ENCODE results near the gene SKAP1. TPM values are rescaled to one million over a fixed set of nuclear protein-coding genes. Genes with fewer than 3 reads are reported as not detected.

Gene SKAP1
- total and polyA plus RNA-seq, 2 donors from 2014 or later = 34.8 to 42.6 TPM

GRCh38 chr17:48139944-48140343 is 290.1 kb downstream of the SKAP1 start:
- Histone ChIP-seq H3K27ac (ENCODE audit: low read depth in 2 of 2, low read length in 2 of 2) (no peak overlapping the region), H3K27me3 (ENCODE audit: control insufficient read depth, insufficient read depth, low read length) (no peaks in the 10 kb centered on the region), H3K4me1 (ENCODE audit: control insufficient read depth in 2 of 3, insufficient read depth in 2 of 3, low read depth in 1 of 3, low read length in 3 of 3) (no peaks in the 10 kb centered on the region), H3K36me3 (ENCODE audit: control insufficient read depth in 2 of 3, insufficient read depth in 3 of 3, low read length in 3 of 3) (no peaks in the 10 kb centered on the region), H3K4me3 (ENCODE audit: low read length in 3 of 3) (no peak overlapping the region), H3K9ac (ENCODE audit: low read length in 3 of 3) (no peak overlapping the region), H3K9me3 (ENCODE audit: control insufficient read depth in 2 of 3, insufficient read depth in 1 of 3, low read length in 3 of 3) (no peaks in the 10 kb centered on the region)
- no peak for TF ChIP-seq CTCF (IDR thresholded peaks at IDR 0.05; ENCODE audit: borderline replicate concordance, extremely low read depth, insufficient read depth)
- no peak for FAIRE-seq
- no peak for DNase-seq
- intact Hi-C loops (cut with DNase I) = loop anchor here (10.0 kb wide), 1 partner anchor 115 kb away; no protein-coding TSS in a partner anchor

- no peaks in the 10 kb centered on the region for H3K9me3 ChIP-seq (ENCODE audit: control insufficient read depth in 2 of 3, insufficient read depth in 1 of 3, low read length in 3 of 3)
- no peak overlapping the region for H3K9ac ChIP-seq (ENCODE audit: low read length in 3 of 3)
- no peak for FAIRE-seq
- H3K36me3 ChIP-seq (ENCODE audit: control insufficient read depth in 2 of 3, insufficient read depth in 3 of 3, low read length in 3 of 3) = no peaks in the 10 kb centered on the region
- DNase-seq = no peak
- no peak for TF ChIP-seq CTCF (IDR thresholded peaks at IDR 0.05; ENCODE audit: borderline replicate concordance, extremely low read depth, insufficient read depth)
- intact Hi-C loops (cut with DNase I) = loop anchor here (10.0 kb wide), 1 partner anchor 113 kb away; no protein-coding TSS in a partner anchor
- no peaks in the 10 kb centered on the region for H3K4me1 ChIP-seq (ENCODE audit: control insufficient read depth in 2 of 3, insufficient read depth in 2 of 3, low read depth in 1 of 3, low read length in 3 of 3)
- no peak overlapping the region for H3K4me3 ChIP-seq (ENCODE audit: low read length in 3 of 3)
- H3K27ac ChIP-seq (ENCODE audit: low read depth in 2 of 2, low read length in 2 of 2) = no peak overlapping the region
- H3K27me3 ChIP-seq (ENCODE audit: control insufficient read depth, insufficient read depth, low read length) = no peaks in the 10 kb centered on the region
Measured at GRCh38 chr17:48137656-48138055, 292.4 kb downstream of the SKAP1 start.

- no peak overlapping the region for H3K9ac ChIP-seq (ENCODE audit: low read length in 3 of 3)
- H3K9me3 ChIP-seq (ENCODE audit: control insufficient read depth in 2 of 3, insufficient read depth in 1 of 3, low read length in 3 of 3) = no peaks in the 10 kb centered on the region
- H3K4me3 ChIP-seq (ENCODE audit: low read length in 3 of 3) = no peak overlapping the region
- H3K36me3 ChIP-seq (ENCODE audit: control insufficient read depth in 2 of 3, insufficient read depth in 3 of 3, low read length in 3 of 3) = no peaks in the 10 kb centered on the region
- no peaks in the 10 kb centered on the region for H3K27me3 ChIP-seq (ENCODE audit: control insufficient read depth, insufficient read depth, low read length)
- H3K27ac ChIP-seq (ENCODE audit: low read depth in 2 of 2, low read length in 2 of 2) = no peak overlapping the region
- intact Hi-C loops (cut with DNase I) = loop anchor here (10.0 kb wide), 1 partner anchor 110 kb away; no protein-coding TSS in a partner anchor
- no peak for TF ChIP-seq CTCF (IDR thresholded peaks at IDR 0.05; ENCODE audit: borderline replicate concordance, extremely low read depth, insufficient read depth)
- no peaks in the 10 kb centered on the region for H3K4me1 ChIP-seq (ENCODE audit: control insufficient read depth in 2 of 3, insufficient read depth in 2 of 3, low read depth in 1 of 3, low read length in 3 of 3)
- DNase-seq (no peak), FAIRE-seq (no peak)
Measured at GRCh38 chr17:48134912-48135480, 295.0 kb downstream of the SKAP1 start.

- intact Hi-C loops (cut with DNase I) = loop anchor here (10.0 kb wide), 1 partner anchor 108 kb away; no protein-coding TSS in a partner anchor
- H3K4me1 ChIP-seq (ENCODE audit: control insufficient read depth in 2 of 3, insufficient read depth in 2 of 3, low read depth in 1 of 3, low read length in 3 of 3) = no peaks in the 10 kb centered on the region
- H3K27ac ChIP-seq (ENCODE audit: low read depth in 2 of 2, low read length in 2 of 2) = no peak overlapping the region
- H3K9ac ChIP-seq (ENCODE audit: low read length in 3 of 3) = no peak overlapping the region
- H3K4me3 ChIP-seq (ENCODE audit: low read length in 3 of 3) = no peak overlapping the region
- FAIRE-seq (no peak), DNase-seq (no peak)
- no peaks in the 10 kb centered on the region for H3K9me3 ChIP-seq (ENCODE audit: control insufficient read depth in 2 of 3, insufficient read depth in 1 of 3, low read length in 3 of 3)
- no peaks in the 10 kb centered on the region for H3K36me3 ChIP-seq (ENCODE audit: control insufficient read depth in 2 of 3, insufficient read depth in 3 of 3, low read length in 3 of 3)
- no peak for TF ChIP-seq CTCF (IDR thresholded peaks at IDR 0.05; ENCODE audit: borderline replicate concordance, extremely low read depth, insufficient read depth)
- H3K27me3 ChIP-seq (ENCODE audit: control insufficient read depth, insufficient read depth, low read length) = no peaks in the 10 kb centered on the region
Measured at GRCh38 chr17:48132385-48132784, 297.6 kb downstream of the SKAP1 start.

Data from kidney (tissue), 14 donors.